GM19193 (cell line): ENCODE data around the gene GDPD4.

ENCODE experiments used
- POLR2A ChIP-seq: IDR thresholded peaks from 4 replicates; pipeline ENCODE4 v1.6.1; 2011; ENCODE audit not compliant: insufficient read depth, insufficient read length; ENCODE audit errors: extremely low read depth

GDPD4 gene

GRCh38 chr11:77182542-77183430 is 118.7 kb downstream of the GDPD4 start:
- TF ChIP-seq POLR2A, result no peak

- no peak for TF ChIP-seq POLR2A
These were observed 119.5 kb downstream of the GDPD4 start for GRCh38 chr11:77181799-77182541.

GRCh38 chr11:77181226-77181625 is 120.3 kb downstream of the GDPD4 start:
- TF ChIP-seq POLR2A, result no peak

- no peak for TF ChIP-seq POLR2A
These were observed 121.1 kb downstream of the GDPD4 start for GRCh38 chr11:77180346-77180745.

GRCh38 chr11:77179681-77180080 is 121.8 kb downstream of the GDPD4 start:
- no peak for TF ChIP-seq POLR2A

- no peak for TF ChIP-seq POLR2A
These were observed 122.4 kb downstream of the GDPD4 start for GRCh38 chr11:77179048-77179447.

- TF ChIP-seq POLR2A, result no peak
These were observed 123.3 kb downstream of the GDPD4 start for GRCh38 chr11:77178150-77178549.

GRCh38 chr11:77176996-77177395 is 124.5 kb downstream of the GDPD4 start:
- TF ChIP-seq POLR2A, result no peak

GRCh38 chr11:77175869-77176539 is 125.5 kb downstream of the GDPD4 start:
- TF ChIP-seq POLR2A, result no peak

GRCh38 chr11:77175021-77175842 is 126.3 kb downstream of the GDPD4 start:
- TF ChIP-seq POLR2A, result no peak

GRCh38 chr11:77174559-77174958 is 126.9 kb downstream of the GDPD4 start:
- TF ChIP-seq POLR2A, result no peak

GRCh38 chr11:77173494-77173893 is 128.0 kb downstream of the GDPD4 start:
- no peak for TF ChIP-seq POLR2A

- TF ChIP-seq POLR2A, result no peak
These were observed 128.9 kb downstream of the GDPD4 start for GRCh38 chr11:77172666-77172982.

GRCh38 chr11:77171885-77172665 is 129.4 kb downstream of the GDPD4 start:
- no peak for TF ChIP-seq POLR2A
